Skin of body (tissue), 2 donors: Measurements from ENCODE around the gene DSE. TPM values are rescaled to one million over a fixed set of nuclear protein-coding genes. Genes with fewer than 3 reads are reported as not detected.
A peak's percentile ranks its signal among the peaks of the same experiment; 100 is the strongest.

ENCODE experiments used
- DNase-seq: peaks from one replicate; lab custom pipeline; 2025; lab: John Stamatoyannopoulos, UW
- total RNA-seq: library from RNA; depleted of rRNA; stranded (reverse); fragments of >200 nt; gene quantifications from one replicate; pipeline ENCODE4 v1.2.3, GENCODE V29; 2014

The DSE gene
- total RNA-seq, 1 donor from 2014 or later: 40.2 TPM

DNA sequence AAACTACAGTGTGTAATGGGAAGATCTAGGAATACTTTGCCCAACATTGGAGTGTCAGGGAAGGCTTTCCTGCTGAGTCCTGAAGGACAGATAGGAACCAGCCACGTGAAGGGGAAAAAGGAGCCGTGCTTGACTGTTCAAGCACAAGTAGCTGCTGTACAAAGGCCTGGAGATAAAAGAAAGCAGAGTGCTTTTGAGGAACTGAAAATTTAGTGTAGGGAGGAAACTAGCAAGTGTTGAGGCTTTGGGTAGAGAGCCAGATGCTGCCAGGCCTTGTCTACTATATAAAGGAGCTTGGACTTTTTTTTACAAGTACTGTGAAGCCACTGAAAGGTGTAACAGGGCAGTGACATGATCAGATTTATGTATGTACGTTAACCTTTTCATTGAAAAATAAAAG is 39.0 kb downstream of the DSE start:
- DNase-seq: no peak

DNA sequence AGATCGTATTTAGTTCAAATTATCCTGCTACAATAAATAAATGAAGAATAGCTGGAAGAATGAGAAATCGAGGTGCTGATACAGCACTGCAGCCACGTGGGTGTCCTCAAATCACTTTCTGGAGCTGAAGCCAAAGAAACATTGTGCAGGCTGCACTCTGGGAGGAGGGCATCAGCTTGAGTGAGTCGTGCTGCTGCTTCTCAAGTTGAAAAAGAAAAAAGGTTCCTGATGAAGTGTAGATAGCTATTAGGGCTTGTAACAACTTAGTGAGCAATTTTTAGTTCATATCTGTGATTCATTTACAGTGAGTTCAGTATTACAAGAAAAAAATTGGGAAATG is 40.5 kb downstream of the DSE start:
- no peak for DNase-seq

DNA sequence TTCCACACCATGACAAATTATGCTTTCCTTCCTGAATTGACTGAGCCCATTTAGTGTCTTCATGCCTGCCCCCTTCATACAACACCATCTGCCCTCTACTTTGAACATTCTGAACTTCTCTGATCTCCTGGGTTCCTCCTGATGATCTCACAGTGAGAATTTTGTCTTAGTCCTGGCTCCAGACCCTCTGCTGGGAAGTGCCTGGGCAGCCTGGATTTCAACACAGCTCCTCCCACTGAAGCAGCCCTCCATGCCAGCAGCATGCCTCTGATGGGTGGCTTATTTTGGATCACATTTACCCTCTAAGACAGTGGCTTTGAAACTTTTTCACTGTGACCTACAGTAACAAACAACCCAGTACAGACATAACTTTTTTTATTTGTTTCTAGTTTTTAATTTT is 41.5 kb downstream of the DSE start:
- no peak for DNase-seq

DNA sequence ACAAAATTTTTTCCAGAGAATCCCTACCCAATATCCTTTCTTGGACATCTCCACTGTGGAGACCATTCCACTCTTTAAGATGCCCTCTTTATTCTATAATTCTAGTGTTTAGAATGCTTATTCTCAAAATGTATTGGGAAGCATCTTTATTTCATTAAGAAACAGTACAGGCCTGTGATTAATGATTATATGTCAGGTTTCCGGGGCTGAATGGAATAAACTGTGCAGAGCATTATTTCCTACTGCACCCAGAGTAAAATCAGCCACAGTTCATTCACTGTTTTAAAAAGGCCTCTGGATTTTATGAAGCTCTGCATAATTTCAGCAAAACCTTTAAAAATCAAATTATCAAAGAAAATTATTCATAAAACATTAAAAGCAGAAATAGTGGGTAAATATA is 42.6 kb downstream of the DSE start:
- no peak for DNase-seq

DNA sequence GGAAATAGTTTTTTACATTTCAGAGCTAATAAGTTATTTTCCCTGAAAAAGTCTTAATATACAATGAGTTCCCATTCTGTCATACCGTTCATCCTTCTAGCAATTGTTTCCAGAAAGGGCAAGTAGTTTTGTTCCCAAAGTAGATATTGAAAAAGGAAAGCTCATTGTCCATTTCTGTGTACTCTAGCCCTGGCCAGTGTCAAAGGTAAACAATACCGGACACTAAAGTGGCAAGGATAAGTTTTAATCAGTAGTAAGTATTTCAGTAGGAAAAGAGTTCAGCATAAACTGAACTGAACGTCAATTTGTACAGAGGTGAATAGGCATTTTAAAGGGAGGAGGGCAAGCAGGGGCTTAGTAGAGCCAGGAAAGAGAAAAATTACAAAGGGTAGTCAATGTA is 46.9 kb downstream of the DSE start:
- DNase-seq: no peak

DNA sequence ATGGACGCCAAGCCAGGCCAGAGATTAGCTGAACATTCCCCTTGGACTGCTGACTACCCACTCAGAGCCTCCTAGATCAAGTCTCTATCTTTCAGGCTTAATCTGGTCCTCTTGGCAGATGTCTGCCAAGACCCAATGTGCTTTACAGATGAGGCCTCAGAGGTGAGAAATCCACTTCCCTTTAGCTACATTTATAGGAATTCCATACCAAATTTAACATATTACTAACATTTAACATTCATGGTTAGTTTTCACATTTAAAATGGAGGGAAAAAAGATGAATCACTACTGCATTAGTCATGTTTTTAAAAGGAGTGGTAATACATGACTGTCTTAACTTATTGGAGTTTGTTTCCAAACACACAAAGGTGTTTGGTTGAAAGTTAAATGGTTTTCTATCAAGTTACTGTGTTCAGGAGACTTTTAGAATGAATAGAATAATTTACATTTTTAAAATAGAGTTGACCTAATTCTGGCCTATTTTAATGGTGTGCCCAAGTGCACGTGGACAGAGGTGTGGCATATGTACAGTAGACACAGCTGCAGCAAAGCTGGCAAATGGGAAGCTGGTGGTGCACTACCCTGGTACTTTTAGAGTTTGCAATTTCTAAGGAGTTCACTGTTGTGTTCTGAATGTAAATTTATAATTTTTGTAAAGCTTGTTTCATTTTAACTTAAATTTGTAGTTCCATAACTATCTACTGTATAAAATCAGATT is 48.5 kb downstream of the DSE start:
- DNase-seq: no peak

DNA sequence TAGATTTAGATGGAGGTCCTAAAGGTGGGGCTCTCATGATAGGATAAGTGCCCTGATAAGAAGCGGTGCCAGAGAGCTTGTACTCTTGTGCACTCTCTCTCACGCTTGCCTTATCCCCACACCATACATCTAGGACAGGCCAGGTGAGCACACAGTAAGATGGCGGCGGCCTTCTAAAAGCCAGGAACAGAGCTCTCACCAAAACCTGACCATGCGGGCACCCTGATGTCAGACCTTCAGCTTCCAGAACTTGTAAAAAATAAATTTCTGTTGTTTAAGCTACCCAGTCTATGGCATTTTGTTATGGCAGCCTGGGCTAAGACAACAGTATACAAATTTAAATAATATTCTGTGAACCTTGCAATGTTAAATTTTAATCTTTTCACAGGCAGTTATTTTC is 49.6 kb downstream of the DSE start:
- DNase-seq: no peak

DNA sequence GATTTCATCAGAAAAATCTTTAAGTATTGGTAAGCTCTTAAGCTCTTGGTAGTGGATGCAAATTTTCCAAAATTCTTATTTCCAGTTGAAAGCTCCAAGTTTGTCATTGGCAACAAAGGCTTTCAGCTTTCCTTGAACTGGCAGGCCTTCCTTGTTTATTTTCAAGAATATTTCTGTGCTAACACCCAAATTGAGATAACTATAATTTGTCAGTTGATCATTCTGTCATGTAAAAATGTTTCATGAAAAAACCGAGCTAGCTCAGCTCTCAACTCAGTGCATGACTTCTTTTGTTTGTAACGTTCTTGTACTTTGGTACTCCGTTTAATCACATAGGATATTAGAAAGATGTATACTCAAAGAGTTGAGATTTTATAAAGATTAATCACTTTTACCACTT is 51.5 kb downstream of the DSE start:
- no peak for DNase-seq

DNA sequence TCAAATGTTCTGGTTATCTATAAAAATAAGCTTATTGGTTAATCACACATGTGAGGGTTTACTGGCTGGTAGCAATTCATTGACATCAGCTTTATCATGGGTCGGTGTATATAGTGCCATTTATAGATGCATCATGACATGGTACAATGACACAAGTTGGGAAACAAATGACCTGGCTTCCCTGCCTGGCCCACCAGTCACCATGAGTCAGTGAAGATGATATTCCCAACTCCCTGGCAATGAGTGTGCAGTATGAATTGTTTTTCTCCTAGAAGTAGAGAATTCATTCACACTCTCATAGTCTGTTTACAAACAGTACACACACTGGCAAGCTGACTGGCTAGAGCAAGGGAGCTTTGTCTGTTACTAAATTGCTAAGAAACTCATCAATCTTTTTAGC is 53.3 kb downstream of the DSE start:
- no peak for DNase-seq

DNA sequence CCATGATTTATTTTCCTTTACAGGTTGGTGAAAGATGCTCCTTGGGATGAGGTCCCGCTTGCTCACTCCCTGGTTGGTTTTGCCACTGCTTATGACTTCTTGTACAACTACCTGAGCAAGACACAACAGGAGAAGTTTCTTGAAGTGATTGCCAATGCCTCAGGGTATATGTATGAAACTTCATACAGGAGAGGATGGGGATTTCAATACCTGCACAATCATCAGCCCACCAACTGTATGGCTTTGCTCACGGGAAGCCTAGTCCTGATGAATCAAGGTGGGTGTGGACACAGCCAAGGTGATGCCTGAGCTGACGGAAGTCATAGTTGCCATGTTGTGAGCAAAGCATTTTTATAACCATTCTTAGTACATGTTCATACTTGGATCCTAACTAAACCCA is 55.8 kb downstream of the DSE start:
- peak; percentile 7 for DNase-seq

DNA sequence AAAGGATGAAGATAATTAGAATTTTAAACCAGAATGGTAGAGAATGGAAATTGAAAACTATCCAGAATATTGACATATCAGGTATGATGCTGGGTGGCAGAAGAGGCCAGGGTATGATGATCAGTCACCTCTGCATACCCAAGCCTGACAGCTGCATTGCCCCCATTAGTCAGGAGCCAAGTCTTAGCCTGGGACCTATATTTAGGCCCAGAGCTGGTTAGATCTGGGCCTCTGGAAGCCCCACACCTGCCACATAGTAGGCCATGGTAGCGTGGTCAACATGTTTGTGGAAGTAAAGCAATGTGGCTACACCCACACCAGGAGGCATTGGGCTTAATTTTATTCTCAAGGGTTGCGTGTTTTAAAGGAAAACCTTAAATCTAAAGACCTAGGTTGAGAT is 58.4 kb downstream of the DSE start:
- no peak for DNase-seq

DNA sequence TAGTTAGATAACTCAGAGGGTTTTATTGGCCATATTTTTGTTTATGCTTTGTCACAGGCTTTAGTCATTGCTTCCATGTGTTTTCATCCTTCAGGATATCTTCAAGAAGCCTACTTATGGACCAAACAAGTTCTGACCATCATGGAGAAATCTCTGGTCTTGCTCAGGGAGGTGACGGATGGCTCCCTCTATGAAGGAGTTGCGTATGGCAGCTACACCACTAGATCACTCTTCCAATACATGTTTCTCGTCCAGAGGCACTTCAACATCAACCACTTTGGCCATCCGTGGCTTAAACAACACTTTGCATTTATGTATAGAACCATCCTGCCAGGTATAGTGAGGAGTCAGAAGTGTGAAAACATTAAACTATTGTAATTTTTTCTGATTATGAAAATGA is 60.1 kb downstream of the DSE start:
- no peak for DNase-seq

DNA sequence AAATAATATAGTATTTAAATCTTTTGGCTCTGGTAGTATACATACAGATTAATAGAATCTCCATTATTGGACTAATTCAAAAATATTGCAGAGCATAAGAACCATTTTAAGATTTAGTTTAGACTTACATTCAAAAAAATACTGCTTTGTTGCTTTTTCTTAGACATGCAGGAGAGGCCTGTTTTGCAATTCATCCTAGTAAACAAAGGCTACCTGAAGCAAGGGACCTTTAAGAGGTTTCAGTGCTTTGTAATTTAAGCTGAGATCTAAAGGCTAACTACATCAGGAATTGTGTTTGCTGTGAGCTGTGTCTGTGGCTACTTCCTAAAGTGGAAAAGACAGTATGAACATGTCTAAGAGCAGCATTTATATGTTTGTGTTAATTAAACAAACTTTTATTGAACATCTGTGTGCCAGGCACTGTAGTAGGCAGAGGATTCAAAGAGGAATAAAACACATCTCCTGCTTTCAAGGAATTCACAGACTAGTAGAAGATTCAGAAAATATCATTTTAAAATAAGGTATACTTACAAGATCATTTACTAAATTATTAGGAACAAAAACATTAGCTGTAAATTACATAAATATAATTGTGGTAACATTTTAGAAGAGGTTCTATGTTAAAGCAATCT is 61.3 kb downstream of the DSE start:
- DNase-seq: no peak

DNA sequence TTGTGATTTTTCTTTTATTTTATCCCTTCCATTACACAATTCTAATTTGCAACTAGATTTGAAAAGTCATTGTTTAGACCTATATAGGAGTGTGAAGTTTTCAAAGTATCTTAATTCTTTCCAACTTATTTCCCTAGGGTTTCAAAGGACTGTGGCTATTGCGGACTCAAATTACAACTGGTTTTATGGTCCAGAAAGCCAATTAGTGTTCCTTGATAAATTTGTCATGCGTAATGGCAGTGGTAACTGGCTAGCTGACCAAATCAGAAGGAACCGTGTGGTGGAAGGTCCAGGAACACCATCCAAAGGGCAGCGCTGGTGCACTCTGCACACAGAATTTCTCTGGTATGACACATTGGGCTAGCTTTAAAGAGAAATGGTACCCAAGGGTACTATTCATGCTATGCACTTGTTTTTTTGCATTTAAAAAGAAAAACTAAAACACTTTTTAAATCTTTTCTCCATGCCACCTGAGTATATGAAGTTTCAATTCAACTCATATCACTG is 62.5 kb downstream of the DSE start:
- no peak for DNase-seq

DNA sequence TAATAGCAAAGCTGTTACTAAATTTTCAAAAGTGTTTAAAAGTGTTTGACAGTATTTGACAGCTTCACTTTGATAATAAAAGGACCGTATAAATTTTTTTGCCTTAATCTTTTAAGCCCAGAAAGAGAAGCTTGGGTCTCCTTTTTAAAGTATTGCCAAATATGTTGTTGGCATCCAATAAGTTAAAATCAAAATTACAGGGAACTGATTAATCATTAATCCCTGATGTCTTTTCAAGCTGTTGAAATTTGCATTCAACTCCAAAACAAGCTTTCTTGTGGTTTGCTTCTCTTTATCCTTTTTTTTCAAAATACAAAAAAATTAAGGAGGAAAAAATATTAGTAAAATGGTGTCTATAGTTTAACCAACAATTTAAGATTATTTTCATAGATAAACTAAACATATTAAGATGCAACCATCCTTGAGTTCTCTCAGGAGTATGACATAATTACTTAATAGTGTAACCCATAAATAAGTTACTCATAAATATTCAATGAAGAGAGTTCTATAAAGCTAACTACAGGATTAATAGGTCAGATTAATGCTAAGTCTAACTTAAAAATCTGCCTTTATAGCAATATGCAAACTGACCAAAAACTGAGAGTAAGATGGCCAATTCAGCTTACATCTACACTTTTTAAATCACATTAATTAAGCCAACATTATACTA is 63.4 kb downstream of the DSE start:
- DNase-seq: no peak

DNA sequence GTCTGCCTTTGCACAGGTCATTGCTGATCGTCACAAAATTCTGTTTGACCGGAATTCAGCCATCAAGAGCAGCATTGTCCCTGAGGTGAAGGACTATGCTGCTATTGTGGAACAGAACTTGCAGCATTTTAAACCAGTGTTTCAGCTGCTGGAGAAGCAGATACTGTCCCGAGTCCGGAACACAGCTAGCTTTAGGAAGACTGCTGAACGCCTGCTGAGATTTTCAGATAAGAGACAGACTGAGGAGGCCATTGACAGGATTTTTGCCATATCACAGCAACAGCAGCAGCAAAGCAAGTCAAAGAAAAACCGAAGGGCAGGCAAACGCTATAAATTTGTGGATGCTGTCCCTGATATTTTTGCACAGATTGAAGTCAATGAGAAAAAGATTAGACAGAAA is 65.8 kb downstream of the DSE start:
- DNase-seq: no peak

DNA sequence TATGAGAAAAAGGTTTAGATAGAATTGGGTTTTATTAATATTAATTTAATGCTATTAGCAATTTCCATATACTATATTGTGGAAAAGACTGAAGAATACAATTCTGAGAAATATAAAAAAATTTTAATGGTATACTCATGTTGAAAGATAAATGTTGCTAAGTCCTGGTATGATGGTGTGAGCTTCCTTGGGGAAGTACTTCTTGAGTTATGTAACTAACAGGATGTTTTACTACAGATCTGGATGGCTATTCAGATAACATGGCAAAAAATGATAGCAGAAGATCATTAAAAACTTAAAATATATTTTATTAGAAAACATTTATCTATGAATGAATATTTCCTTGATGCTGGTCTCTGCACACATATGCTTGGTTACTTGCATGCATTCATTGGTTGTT is 66.9 kb downstream of the DSE start:
- DNase-seq: no peak

DNA sequence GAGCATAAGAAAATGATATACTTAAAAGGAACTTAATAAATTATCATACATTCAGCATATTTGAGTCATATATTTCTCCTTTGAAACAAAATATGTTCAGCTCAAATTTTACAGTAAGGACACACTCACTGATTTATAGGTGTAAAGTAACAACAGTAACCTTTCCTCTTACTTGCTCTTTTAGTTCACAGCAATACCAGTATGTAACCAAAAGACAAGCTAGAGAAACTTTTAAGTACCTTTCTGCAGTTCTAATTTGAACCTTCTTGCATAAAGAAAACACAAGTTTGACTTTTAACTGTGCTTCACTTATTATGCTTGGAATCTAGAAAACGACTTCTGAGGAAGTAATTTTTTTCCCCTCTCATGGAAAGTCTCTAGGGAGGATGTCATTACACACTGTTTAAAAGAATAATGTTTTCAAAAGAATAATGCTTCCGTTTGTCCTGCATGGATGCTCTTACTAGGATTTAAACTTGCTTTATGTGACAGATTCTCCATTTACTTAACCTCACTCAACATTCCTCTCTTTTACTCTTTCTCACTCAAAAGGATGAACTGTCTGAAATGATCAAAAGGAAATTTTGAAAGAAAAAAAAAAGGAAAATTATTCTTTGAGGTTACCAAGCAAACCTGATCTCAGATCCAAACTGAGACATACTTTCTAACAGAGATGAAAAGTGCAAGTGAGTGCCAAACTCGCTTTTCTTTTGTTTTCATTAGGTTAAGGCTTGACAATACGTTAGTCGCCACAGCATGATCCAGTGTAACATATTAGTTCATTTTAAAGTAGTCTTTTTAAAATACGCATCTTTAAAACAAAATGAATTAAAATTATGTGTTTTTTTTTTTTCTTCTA is 68.1 kb downstream of the DSE start:
- no peak for DNase-seq

DNA sequence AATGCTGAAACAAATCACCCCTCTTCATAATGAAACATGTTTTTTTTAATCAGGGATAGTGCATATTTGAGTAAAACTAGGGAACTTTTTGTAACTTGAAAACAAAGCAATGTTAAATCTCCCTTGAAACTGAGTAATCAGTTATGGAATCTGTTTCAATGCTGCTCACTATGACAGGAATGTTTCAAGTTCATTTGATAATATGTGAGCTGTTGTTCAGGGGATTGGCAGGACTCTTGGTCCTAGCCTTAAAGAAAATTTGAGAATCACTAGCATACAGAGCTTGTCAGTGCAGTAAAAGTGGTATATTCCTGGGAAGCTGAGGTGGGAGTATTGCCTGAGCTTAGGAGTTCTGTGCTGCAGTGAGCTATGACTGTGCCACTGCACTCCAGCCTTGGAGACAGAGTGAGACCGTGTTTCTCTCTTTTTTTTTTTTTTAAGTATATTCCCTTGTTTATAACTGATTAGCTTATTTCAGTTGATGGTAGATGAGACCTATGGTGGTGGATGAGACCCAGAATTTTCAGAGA is 68.8 kb downstream of the DSE start:
- DNase-seq: no peak

DNA sequence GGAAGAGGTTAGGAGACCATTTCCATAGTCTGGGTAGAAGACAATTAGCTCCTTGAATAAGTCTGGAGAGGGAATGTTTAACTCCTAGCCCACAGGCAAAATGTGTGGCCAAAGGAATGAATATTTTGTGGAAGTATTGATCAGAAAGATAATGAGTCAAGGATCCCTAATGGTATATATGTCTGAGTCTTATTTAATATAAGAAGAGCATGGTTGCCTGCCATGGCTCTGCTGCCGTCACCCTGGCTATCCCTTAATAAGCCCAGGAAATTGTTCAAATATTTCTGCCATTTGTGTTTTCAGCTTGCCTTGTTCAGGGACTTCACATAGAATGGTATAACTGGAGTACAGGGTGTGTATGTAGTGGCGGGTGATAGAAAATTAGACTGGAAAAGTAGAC is 72.4 kb downstream of the DSE start:
- no peak for DNase-seq

DNA sequence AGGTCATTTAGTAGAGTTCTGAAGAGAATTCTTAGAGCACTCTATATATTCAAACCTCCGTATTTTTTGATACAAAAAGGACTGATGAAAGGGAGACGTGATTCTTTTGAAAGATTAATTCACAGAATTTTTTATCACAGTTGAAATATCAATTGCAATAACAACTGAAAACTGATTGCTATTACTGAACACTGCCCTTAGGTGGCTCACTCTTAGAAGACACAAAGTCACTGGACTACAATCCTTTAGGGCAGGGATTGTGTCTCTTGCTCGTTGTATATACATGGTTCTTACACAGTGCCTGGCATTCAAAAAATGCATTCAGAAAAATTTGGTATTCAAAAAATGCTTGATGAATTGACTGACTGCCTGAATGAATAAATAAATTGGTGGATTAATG is 73.3 kb downstream of the DSE start:
- DNase-seq: peak; percentile 2

DNA sequence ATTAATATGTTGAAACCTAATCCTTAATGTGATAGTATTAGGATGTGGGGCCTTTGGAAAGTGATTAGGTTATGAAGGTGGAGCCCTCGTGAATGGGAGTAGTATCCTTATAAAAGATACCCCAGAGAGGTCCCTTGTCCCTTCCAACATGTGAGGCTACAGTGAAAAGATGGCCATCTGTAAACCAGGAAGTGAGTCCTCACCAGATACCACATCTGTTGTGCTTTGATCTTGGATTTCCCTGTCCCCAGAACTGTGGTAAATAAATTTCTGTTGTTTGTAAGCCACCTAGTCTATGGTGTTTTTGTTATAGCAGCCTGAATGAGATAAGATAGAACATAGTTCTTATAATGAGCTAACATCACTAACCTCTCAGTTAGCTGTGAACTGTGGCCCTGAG is 73.8 kb downstream of the DSE start:
- no peak for DNase-seq
